Measurements from ENCODE around the gene PALMD. TPM values are rescaled to one million over a fixed set of nuclear protein-coding genes. Genes with fewer than 3 reads are reported as not detected.
A peak's percentile ranks its signal among the peaks of the same experiment; 100 is the strongest.

PALMD gene
- polyA plus RNA-seq, 3 donors: not detected

DNA sequence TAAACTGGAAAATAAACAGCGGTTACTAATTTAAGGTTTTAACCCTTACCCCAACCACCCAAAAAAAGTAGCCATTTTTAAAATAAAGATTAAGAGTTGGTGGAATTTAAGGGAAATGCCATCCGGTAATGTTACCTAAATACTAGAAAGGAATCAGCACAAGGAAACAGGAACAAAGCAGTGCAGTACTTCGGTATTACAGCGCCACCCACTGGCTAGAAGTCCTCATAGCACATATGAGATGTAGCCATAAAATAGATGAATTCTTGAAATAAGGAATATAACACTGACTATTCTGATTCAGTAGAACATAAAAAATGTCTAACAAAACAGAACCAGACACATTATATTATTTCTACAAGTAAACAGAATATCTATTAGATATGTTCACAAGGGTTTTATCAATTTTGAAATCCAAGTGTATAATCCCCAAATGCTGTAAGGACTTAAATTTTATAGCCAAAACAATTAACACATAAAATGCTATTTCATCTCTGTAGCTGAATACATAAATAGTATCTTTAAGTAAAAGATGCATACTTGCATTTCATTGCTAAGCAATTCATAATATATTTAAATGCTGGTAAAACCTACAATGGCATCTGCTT lies 61.7 kb downstream of the PALMD start:
- Mint-ChIP-seq H3K27ac (no peak overlapping the region), H3K4me1 (peaks cover 23% of the 10 kb centered on the region), H3K36me3 (peaks cover 29 to 30% of the 10 kb centered on the region in 2 donors), H3K27me3 (ENCODE audit: low read depth in 3 of 3) (no peaks in the 10 kb centered on the region), H3K4me3 (no peak overlapping the region), H3K9me3 (peaks cover 0 to 7% (median 4%) of the 10 kb centered on the region in 7 donors)
- peaks cover 24 to 41% of the 10 kb centered on the region in 2 donors for H3K36me3 ChIP-seq (replicated peaks in 1 of 2; ENCODE audit: control insufficient read depth in 1 of 2, insufficient read depth in 2 of 2, low read length in 2 of 2)
- H3K4me1 ChIP-seq (ENCODE audit: control insufficient read depth in 1 of 2, insufficient read depth in 2 of 2, low read length in 2 of 2): peaks cover 12 to 21% of the 10 kb centered on the region in 2 donors
- peak; percentile 59 to 81 (median 72) for DNase-seq
- H3K4me2 ChIP-seq (replicated peaks; ENCODE audit: extremely low read depth, low read length, poor library complexity, severe bottlenecking): no peak overlapping the region
- H3K4me3 ChIP-seq (replicated peaks in 1 of 3; ENCODE audit: low read depth in 2 of 3, low read length in 3 of 3): no peak overlapping the region
- TF ChIP-seq, protein P1, sequence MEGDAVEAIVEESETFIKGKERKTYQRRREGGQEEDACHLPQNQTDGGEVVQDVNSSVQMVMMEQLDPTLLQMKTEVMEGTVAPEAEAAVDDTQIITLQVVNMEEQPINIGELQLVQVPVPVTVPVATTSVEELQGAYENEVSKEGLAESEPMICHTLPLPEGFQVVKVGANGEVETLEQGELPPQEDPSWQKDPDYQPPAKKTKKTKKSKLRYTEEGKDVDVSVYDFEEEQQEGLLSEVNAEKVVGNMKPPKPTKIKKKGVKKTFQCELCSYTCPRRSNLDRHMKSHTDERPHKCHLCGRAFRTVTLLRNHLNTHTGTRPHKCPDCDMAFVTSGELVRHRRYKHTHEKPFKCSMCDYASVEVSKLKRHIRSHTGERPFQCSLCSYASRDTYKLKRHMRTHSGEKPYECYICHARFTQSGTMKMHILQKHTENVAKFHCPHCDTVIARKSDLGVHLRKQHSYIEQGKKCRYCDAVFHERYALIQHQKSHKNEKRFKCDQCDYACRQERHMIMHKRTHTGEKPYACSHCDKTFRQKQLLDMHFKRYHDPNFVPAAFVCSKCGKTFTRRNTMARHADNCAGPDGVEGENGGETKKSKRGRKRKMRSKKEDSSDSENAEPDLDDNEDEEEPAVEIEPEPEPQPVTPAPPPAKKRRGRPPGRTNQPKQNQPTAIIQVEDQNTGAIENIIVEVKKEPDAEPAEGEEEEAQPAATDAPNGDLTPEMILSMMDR (IDR thresholded peaks at IDR 0.05): peak; percentile 93
- no peak overlapping the region for H3K27ac ChIP-seq (ENCODE audit: low read depth in 1 of 2, low read length in 2 of 2)
- H4K20me1 ChIP-seq (ENCODE audit: insufficient read depth, low read length): no peaks in the 10 kb centered on the region
- no peaks in the 10 kb centered on the region for H3K9me3 ChIP-seq (replicated peaks in 1 of 2; ENCODE audit: control insufficient read depth in 1 of 2, insufficient read depth in 1 of 2, low read length in 2 of 2)
- no peak overlapping the region for H3K9ac ChIP-seq (ENCODE audit: insufficient read depth, low read length, poor library complexity, severe bottlenecking)
- H3K79me2 ChIP-seq (ENCODE audit: insufficient read depth, low read length): no peaks in the 10 kb centered on the region
- H3K27me3 ChIP-seq (ENCODE audit: control insufficient read depth in 2 of 2, insufficient read depth in 2 of 2, low read length in 2 of 2): no peaks in the 10 kb centered on the region
- intact Hi-C loops (cut with micrococcal nuclease): loop anchor here (5.0 kb wide), 2 partner anchors 525 to 955 kb away; no protein-coding TSS in a partner anchor
- no CpG with 5 or more reads among the region's 4 CpGs for WGBS (ENCODE audit: insufficient coverage)
- no peak overlapping the region for H2AFZ ChIP-seq (ENCODE audit: insufficient read depth, low read depth, low read length, poor library complexity, severe bottlenecking)

DNA sequence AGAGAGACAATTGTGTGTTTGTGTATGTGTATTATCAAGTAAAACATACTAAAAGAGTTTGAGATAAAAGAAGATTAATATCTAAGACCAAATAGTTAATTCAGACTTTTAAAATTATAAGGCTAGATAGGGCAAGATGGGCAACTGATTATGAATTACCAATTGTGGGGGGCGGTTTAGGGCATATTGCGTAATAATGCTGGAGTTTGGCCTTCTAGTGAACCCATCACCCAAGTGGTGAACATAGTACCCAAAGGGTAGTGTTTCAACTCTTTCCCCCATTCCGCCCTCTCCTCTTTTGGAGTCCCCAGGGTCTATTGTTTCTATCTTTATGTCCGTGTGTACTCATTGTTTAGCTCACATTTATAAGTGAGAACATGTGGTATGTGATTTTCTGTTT lies 65.1 kb downstream of the PALMD start:
- Histone ChIP-seq H3K4me3 (replicated peaks in 1 of 3; ENCODE audit: low read depth in 2 of 3, low read length in 3 of 3) (no peak overlapping the region), H3K79me2 (ENCODE audit: insufficient read depth, low read length) (no peaks in the 10 kb centered on the region), H3K9ac (ENCODE audit: insufficient read depth, low read length, poor library complexity, severe bottlenecking) (no peak overlapping the region), H3K36me3 (replicated peaks in 1 of 2; ENCODE audit: control insufficient read depth in 1 of 2, insufficient read depth in 2 of 2, low read length in 2 of 2) (peaks cover 37 to 52% of the 10 kb centered on the region in 2 donors), H3K4me2 (replicated peaks; ENCODE audit: extremely low read depth, low read length, poor library complexity, severe bottlenecking) (no peak overlapping the region), H3K27ac (ENCODE audit: low read depth in 1 of 2, low read length in 2 of 2) (no peak overlapping the region), H2AFZ (ENCODE audit: insufficient read depth, low read depth, low read length, poor library complexity, severe bottlenecking) (no peak overlapping the region), H4K20me1 (ENCODE audit: insufficient read depth, low read length) (no peaks in the 10 kb centered on the region), H3K9me3 (replicated peaks in 1 of 2; ENCODE audit: control insufficient read depth in 1 of 2, insufficient read depth in 1 of 2, low read length in 2 of 2) (no peaks in the 10 kb centered on the region), H3K27me3 (ENCODE audit: control insufficient read depth in 2 of 2, insufficient read depth in 2 of 2, low read length in 2 of 2) (no peaks in the 10 kb centered on the region), H3K4me1 (ENCODE audit: control insufficient read depth in 1 of 2, insufficient read depth in 2 of 2, low read length in 2 of 2) (no peaks in the 10 kb centered on the region)
- 100% methylated on average over 2 of the region's 4 CpGs for whole genome bisulfite sequencing (ENCODE audit: insufficient coverage)
- Mint-ChIP-seq H3K9me3 (no peaks in the 10 kb centered on the region), H3K36me3 (peaks cover 50 to 51% of the 10 kb centered on the region in 2 donors), H3K27me3 (ENCODE audit: low read depth in 3 of 3) (peaks cover 0 to 2% (median under 1%) of the 10 kb centered on the region in 3 donors), H3K4me3 (no peak overlapping the region), H3K4me1 (no peaks in the 10 kb centered on the region), H3K27ac (no peak overlapping the region)
- intact Hi-C loops (cut with micrococcal nuclease): no loop called here
- no peak for DNase-seq
- TF ChIP-seq, protein P1 (IDR thresholded peaks at IDR 0.05): no peak
